ENCODE measurements around the gene ELK4.
"Not testable (repeated sequence)": the region's sequence is repeated elsewhere in the genome, so short reads cannot be mapped to it uniquely, and the experiment has no call there.

ELK4 gene

DNA sequence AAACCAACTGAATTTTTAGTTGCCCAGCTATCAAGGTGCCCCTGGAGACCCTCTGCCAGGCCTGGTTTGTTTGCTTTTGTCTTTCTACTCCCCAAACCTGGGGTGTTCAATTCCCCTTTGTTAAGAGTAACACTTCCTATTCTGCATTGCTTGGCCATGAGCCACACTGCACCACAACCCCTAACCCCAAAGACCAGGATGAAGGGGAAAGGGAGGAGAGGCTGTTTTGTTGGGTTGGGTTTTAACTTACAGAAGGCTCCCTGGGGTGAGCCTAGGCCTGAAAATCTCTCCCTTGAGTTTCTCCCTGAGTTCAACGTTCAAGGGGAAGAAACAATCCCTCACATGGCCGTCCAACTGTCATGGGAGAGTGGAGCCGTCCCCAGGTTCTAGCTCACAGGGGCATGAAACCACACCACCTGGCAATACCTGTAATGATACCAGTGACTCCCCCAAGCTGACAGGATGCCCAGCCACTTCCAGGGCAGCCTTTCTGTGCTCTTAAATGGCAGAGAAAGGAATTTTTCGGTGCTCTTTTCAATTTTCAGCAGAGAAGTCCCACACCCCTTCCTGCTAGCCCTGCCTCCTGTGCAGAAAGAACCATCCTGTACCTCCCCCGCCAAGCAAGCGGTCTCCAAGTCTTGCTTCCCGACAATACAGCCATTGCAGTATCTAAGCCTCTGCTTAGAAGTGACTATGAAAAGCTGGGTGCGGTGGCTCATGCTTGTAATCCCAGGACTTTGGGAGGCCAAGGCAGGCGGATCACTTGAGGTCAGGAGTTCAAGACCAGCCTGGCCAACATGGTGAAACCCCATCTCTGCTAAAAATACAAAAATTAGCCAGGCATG lies 33.6 kb upstream of the ELK4 start:
- H3K27ac ChIP-seq: no peak overlapping the region
- DNase-seq (ENCODE audit: low read depth, low spot score): no peak

DNA sequence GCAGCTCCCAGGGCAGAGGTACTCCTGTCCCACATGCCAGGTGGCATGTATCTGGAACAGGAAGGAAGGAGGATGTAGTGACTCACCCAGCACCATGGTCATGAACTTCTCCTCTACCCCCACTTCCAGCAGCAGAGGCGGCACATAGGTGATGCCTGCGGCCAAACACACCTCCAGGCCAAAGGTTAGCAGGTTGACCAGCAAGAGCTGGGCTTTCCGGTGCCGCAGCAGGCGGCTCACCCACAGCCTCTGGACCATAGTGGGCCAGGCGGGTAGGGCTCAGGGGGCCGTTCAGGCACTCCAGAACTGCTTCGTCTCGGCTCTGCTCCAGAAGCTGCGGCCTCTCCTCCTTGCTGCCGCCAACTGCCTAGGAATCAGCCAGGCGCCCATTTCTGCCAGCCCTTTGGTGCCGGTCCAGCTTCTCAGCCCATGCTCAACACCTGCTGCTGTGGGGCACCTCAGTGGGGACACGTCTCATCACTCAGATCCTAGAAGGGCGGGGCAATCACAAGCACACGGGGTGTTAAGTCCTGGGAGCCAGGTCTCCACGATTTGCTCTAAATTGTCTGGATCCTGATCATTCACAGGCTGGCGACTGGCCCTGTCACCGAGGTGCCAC lies 32.7 kb upstream of the ELK4 start:
- H3K27ac ChIP-seq: no peak overlapping the region
- peak; percentile 8 for DNase-seq (ENCODE audit: low read depth, low spot score)

DNA sequence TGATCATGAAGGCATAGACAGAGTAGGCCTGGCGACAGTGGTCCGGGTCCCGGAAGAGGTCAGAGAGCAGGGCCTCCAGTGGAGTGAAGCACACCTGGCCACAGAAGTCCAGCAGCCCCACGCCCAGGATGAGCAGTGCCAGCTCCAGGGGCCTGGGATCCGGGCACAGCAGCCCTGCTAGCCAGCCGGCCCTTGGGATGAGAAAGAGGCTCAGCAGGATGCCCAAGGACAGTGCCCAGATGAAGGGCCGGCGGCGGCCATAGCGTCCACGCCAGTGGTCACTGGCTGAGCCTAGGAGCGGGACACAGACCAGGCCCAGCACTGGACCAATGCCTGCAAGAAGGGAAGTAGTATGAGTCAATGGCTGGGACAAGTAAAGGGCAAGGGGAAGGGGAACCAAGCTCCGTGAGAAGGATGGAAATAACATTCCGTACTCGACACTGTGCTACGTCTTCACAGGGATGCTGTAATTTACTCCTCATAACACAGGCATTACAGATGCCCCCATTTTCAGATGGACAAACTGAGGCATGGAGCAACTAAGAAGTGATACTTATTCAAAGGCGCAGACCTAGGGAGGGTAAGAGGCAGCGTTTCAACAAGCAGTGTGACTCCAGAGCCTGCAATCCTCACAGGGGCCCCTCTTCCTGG lies 31.6 kb upstream of the ELK4 start:
- DNase-seq (ENCODE audit: low read depth, low spot score): no peak
- no peak overlapping the region for H3K27ac ChIP-seq

DNA sequence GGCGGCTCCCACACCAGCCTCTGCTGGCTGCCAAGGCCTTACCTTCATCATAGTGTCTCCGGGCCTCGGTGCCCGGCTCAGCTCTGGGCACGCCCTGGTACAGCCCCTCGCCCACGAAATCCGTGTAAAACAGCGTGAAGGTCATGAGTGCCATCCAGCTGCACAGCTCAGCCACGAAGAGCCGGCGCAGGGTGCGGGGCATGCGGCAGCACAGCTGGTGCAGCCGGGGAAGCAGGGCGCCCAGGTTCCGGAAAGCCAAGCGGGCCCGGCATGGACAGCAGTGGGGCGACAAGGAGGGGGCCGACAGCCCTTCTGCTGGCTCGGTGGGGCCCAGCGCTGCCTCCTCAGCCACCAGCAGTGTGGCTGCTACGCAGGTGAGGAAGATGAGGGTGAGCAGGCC lies 31.0 kb upstream of the ELK4 start:
- no peak overlapping the region for H3K27ac ChIP-seq
- DNase-seq (ENCODE audit: low read depth, low spot score): no peak

DNA sequence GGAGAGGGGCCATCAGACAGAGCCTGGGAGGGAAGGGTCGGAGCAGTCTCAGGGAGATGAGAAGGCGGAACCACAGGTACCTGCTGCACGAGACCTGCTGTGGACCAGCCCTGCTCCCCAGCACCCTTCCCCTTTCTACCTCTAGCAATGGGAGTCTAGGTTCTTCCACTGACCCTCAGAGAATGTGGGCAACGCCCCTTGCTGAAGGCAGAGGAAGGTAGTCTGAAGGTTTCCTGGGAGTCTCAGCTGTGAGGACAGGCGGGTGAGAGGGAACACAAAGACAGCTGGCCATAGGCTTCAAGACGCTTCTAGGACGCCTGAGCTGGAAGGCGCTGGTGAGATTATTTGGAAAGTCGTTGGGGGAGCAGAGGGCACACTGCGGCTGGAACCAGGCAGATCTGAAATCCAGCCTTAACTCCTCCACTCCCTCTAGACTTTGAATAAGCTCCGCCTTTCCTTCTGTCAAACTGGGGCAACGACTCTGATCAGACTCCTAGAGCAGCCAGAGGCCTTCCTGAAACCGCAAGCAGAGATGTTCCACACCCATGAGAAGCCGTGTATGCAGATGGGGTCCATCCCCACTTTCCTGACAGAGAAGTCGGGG lies 30.4 kb upstream of the ELK4 start:
- H3K27ac ChIP-seq: no peak overlapping the region
- DNase-seq (ENCODE audit: low read depth, low spot score): no peak

DNA sequence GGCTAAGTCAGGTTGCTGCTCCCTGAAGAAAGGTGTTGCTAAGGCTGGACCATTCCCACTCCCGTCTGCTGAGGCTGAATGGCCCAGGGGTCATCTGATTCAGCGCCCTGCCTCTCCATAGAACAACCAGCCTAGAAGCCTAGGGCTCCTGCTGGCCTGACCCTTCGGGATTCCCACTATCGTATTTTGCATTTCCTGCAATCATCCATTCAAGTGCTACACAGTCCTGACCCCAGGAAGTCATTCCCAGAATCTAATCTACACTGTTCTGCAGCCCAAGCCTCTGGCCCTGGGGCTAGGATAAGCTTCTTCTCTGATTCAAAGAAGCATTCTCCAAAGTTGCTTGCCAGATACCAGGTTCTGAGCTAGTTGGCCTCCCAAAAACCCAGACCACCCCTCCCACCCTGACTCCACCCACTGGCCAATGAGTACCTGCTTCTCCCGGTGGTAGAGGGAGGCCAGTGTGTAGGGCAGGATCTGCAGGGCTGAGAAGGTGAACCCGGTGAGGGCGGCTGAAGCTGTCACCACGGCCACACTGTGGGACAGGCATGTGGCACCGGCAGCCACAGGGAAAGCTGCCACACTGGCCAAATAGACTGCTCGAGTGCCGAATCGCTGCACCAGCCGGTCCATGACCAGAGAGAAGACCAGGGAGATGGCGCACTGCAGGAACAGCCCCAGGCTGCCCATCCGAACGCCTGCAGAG lies 29.8 kb upstream of the ELK4 start:
- H3K27ac ChIP-seq: no peak overlapping the region

DNA sequence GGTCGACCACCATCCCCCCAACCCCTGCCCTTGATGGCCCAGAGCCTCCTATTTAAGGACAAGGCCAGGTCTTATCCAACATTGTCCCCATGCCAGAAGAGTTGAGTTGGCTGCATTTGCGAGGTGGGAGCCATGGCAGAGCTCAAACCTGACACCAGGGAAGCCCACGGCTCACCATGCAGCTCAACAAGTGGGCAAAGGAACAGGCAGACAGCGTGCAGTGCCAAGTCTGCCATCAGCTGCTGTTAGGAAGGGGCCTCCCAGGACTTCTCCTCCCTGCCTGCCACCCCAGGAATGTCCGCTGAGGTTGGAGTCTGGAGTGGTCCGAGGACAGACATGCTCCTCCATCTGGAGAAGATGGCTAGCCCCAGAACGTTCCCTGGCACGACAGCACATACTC lies 28.6 kb upstream of the ELK4 start:
- no peak for DNase-seq (ENCODE audit: low read depth, low spot score)
- H3K27ac ChIP-seq: no peak overlapping the region

More for the DNA sequence above, 29.8 kb upstream of the ELK4 start:
- DNase-seq (ENCODE audit: low read depth, low spot score): no peak

DNA sequence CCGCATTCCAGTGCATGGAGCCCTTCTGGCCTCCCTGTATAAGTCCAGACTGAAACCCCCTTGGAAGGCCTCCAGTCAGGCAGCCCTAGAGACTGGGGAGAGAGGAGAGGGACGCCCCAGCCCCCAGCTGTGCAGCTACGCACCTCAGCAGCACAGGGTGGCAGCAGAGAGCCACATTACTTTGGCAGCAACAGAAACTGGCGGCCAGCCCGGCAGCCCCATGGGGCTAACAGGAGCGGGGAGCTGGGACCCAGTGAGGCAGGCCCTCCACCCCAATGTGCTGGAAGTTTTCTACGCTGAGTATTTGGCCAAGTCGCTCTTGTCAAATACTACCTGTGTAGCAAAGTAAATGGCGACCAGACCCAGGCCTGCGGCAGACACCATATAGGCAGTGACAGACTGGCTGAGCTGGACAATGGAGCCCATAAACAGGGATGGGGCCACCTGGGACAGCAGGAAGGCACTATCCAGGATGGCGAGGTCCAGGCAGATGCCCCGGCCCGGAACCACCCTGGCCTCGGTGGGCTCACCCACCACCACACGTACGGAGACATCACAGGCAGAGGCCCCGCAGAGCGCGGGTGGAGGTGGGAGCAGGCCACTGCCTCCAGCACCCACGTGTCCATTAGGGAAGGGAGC lies 27.3 kb upstream of the ELK4 start:
- H3K27ac ChIP-seq: no peak overlapping the region
- DNase-seq (ENCODE audit: low read depth, low spot score): no peak

DNA sequence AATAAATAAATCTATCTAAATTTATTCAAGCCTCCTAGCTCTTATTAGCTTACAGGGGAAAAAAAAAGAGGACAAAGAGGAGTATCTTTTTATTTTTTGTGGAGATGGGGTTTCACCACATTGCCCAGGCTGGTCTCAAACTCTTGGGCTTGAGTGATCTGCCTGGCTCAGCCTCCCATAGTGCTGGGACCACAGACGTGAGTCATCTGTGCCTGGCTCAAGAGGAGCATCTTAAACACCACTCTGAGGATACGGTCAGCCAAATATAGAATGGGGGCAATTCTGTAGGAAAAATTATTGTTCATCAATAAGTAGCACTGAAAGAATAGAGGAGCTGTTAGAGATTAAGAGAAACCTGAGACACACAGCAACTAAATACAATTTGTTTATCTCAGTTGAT lies 24.4 kb upstream of the ELK4 start:
- H3K27ac ChIP-seq: no peak overlapping the region
- DNase-seq (ENCODE audit: low read depth, low spot score): no peak

DNA sequence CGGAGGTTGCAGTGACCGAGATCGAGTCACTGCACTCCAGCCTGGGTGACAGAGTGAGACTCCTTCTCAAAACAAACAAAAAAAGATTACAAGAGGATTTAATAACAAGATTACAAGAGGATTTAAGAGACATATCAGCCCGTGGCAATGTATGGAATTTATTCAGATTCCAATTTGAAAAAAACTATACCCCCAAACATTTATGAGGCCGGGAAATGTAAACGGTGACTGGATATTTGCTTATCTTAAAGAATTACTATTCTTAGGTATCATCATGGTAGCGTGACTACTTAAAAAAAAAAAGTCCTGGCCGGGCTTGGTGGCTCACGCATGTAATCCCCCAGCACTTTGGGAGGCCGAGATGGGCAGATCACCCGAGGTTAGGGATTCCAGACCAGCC lies 21.2 kb upstream of the ELK4 start:
- no peak overlapping the region for H3K27ac ChIP-seq
- DNase-seq (ENCODE audit: low read depth, low spot score): no peak

DNA sequence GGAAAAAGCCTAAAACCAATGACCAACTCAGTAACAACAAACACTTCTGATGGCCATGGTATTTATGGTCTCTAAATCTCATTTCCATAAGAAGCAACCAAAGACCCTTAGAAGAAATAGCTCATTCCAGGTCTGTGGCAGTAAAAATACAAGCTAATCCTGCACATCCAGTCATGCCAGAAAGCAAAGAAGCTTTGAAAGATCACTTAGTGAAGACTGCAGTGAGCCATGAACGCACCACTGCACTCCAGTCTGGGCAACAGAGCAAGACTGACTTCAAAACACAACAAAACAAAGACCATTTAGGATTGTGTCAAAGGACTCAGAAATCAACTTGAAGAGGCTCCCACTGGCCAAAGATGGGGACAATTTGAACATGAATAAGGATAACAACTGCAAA lies 18.4 kb upstream of the ELK4 start:
- H3K27ac ChIP-seq: no peak overlapping the region
- DNase-seq (ENCODE audit: low read depth, low spot score): no peak

DNA sequence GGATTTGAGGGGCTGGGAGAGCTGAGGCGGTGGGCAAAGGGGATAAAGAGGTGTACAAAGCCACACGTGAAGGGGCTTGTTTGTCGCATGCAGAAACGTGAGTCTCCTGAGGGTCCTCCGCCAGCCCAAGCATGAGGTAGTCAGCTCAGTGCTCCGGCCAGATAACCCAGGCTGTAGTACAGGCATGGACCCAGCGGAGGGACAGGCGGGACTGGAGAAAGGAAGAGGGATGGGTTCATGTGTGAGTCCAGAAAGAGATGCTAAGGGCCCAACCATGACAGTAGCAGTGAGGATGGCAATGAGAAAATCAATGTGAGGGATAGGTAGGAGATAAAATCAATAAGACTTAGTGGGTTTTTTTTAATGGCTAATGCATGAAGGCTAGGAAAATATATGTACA lies 13.7 kb upstream of the ELK4 start:
- DNase-seq (ENCODE audit: low read depth, low spot score): no peak
- no peak overlapping the region for H3K27ac ChIP-seq

DNA sequence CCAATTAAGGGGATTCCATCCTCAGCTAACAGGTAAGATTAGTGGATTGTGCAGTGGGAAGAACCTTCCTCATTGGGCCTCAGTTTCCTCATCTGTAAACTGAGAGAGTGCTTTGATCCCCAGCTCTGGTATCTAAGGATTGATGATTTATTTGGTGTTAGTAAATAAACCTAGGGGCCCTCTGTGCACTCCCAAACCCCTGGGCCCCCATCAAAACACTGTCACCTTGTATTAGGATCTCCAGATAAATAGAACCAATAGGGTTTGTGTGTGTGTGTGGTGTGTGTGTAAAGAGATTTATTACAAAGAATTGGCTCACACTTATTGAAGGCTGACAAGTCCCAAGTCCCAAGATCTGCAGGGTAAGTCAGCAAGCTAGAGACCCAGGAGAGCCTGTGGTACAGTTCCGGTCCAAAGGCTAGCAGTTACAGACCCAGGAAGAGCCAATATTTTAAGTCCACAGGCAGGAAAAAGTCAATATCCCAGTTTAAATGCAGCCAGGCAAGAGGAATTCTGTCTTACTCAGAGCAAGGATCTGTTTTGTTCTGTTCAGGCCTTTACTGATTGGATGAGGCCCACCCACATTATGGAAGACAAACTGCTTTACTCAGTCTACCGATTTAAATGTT lies 11.0 kb upstream of the ELK4 start:
- no peak overlapping the region for H3K27ac ChIP-seq
- DNase-seq (ENCODE audit: low read depth, low spot score): no peak

DNA sequence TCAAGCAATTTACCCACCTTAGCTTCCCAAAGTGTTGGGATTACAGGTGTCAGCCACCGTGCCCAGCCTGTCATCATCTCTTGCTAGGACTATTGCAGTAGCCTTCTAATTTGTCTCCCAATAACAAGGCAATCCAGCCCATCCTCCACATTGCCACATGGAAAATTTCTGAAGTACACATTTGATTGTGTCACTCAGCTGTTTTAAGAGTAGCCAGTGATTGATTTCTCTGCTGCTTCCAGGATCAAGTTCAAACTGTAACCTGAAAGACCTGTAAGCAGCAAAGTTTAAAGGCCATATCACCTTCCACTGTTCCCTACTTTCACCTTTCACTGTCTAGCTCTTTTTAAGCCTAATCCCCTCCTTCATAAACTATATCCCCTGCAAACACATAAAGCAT lies 7.8 kb upstream of the ELK4 start:
- no peak for DNase-seq (ENCODE audit: low read depth, low spot score)
- no peak overlapping the region for H3K27ac ChIP-seq

DNA sequence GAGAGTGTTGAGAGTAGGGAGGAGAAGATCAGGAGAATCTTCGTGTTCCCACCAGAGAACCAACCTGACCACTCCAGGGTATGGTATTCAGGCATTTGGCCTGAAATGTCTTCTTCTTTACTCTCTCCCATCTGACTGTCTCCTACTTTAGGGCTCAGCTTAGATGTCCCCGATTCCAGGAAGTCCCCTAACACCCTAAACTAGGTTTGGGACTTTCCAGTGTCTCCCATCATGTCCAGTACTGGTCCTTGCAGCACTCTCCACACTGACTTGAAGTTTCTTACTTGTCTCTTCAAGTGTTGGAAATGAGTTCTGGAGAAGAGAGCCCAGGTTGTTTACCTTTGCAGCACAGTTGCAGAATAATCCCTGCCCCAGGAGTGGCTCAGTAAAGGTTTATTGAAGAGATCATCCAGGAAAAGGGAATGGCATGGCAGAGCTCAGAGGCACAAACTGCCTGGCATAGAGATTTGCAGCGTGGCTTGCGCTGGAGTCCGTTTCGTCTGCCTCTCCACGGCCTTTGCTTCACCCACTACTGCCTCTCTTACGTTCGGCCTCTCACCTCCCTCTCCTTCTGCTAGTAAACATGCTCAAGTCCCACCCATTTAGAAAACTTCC lies 6.2 kb upstream of the ELK4 start:
- no peak overlapping the region for H3K27ac ChIP-seq
- DNase-seq (ENCODE audit: low read depth, low spot score): no peak

DNA sequence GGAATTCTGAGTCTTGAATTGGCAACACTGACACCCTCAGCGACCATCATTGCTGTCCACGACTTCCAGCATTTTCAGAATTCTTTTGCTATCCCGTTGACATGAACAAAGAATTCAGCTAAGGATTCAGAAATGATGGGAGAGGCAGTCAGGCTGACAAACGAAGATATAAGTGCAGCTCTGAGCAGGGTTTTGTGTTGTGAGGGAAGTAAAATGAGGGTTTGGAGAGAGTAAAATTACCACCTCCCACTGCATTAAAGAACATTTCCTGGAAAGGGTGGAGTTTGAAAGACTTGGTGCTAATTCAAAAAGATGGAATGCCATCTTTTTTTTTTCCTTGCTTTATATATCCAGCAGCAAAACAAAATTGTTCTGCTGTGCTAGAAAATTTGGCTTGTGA lies 4.9 kb upstream of the ELK4 start:
- no peak overlapping the region for H3K27ac ChIP-seq
- no peak for DNase-seq (ENCODE audit: low read depth, low spot score)

DNA sequence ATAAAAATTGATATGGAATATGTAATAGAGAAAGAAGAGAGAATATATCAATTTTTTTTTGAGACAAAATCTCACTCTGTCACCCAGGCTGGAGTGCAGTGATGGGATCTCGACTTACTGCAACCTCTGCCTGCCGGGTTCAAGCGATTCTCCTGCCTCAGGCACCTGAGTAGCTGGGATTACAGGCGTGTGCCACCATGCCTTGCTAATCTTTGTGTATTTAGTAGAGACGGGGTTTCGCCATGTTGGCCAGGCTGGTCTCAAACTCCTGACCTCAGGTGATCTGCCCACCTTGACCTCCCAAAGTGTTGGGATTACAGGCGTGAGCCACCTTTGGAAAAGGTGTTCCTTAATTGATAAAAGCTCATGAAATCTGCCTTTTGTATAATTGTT lies 4.3 kb upstream of the ELK4 start:
- DNase-seq (ENCODE audit: low read depth, low spot score): not testable (repeated sequence)
- peak overlapping the region; percentile 37 for H3K27ac ChIP-seq

DNA sequence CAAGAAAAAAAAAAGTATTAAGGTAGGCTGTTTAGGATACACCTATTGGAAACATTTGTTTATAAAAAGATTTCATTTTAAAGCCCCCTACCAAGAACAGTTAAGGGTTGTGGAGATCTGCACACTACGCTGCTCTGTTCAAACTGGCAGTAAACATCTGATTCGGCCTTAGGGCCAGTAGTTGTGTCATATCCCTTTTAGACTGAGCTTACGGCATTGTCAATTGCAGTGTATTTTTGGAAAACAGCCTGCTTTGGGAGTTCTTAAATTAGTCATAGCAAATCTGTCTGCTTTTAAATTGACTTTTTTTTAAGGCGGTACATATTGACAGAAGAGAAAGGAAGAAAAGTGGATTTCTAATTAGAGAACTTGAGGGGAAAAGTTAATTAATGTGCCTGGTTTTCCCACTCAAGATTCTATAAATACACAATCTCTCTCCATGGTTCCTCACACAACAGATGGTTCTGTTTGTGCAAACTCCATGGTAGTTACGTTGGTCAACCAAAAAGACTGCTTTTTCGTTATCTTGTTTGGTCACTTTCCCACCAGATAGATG lies 1.7 kb upstream of the ELK4 start:
- no peak for DNase-seq (ENCODE audit: low read depth, low spot score)
- H3K27ac ChIP-seq: peak overlapping the region; percentile 95

DNA sequence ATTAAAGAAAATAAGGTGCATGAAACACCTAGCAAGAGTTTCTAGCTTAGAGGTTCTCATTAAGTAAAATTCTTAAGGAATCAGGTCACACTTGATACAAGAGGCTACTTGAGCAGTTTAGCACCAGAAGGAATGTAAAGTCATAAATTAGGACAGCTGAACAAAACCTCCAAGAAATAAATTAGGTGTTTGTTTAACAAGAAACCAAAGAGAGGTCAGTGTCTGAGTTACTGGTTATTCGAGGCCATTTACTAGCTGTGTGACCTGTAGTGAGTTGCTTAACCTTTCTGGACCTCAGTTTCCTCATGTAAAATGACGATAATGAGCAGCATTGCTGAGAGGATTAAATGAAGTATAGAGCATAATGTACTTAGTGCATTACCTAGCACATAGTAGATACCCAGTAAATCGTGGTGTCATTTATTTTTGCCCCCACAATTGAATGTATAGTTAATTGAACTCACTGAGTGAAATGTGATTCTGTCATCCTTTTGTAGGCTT lies 908 bp upstream of the ELK4 start:
- no peak for DNase-seq (ENCODE audit: low read depth, low spot score)
- peak overlapping the region; percentile 95 for H3K27ac ChIP-seq
